Ovary (tissue), 3 donors: ENCODE data around the gene EPHA1.

Experiments
- CTCF ChIP-seq, 3 donors: fragments of 450-650 bp in 2 of 3; fragments of 200-600 bp in 1 of 3; IDR thresholded peaks; one replicate each; pipeline versions ENCODE4 v1.5.1 to v1.8.0; 2016 to 2022; ENCODE audit warnings: antibody characterized with exemption in 3 of 3, mild to moderate bottlenecking in 1 of 3
- EP300 ChIP-seq: sonication (generic); formaldehyde crosslinking; IDR thresholded peaks from one replicate; pipeline ENCODE4 v1.6.1; 2017; ENCODE audit warnings: antibody characterized with exemption
- POLR2A ChIP-seq: fragments of 450-650 bp; IDR thresholded peaks from one replicate; pipeline ENCODE4 v1.6.1; 2017; ENCODE audit warnings: antibody characterized with exemption, mild to moderate bottlenecking, moderate library complexity
- donor health status: DM: no; HTN: no; CAD: no.

DNA sequence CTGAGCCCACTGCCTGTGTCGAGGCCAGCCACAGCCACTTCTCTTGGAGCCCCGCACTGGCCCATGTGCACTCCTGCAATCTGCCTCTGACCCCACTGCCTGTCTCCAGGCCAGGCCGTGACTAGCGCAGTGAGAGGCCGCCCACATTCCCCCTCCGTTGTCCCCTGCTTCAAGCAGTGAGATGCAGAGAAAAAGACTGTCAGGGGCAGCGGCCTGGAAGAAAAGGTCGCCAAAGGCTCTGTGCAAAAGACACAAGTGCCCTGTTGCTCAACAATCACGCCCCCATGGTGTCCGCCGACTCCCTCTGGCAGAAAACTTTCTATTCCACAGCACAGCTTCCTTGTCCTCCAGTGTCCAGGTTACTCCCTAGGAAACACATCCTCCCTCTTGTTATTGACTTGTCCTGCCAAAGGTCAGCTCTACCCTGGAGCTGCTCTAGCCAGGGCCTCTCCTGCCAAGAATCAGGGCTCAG lies 56.1 kb downstream of the EPHA1 start:
- TF ChIP-seq CTCF (IDR thresholded peaks at IDR 0.05) (no peak), EP300 (no peak), POLR2A (no peak)
